ENCODE results near the gene FBXO28. TPM values are rescaled to one million over a fixed set of nuclear protein-coding genes. Genes with fewer than 3 reads are reported as not detected.

Gene FBXO28
- total and polyA plus RNA-seq, 10 of the 15 experiments (the other 5 are each of a cell fraction or from before 2014, with no cell fraction given) = 4.3 to 23.2 (median 18.4) TPM

- ChIA-PET SMC1A (ENCODE audit: uncharacterized antibody, unreplicated experiment) (no interaction called here), POLR2A (interaction anchor here (0.5 kb wide), 1 partner anchor 10 kb away, joined by 3 read pairs; no protein-coding TSS in a partner anchor), CTCF (interaction anchor here (0.5 kb wide), 1 partner anchor 608 kb away, joined by 3 read pairs; no protein-coding TSS in a partner anchor), RAD21 (ENCODE audit: unreplicated experiment) (no interaction called here)
- intact Hi-C loops (cut with micrococcal nuclease; ENCODE audit: unreplicated experiment) = no loop called here
- H3K27me3 ChIP-seq (replicated peaks in 1 of 2; ENCODE audit: control insufficient read depth in 2 of 2, insufficient read depth in 2 of 2, low read length in 1 of 2) = no peaks in the 10 kb centered on the region
- no peak for FAIRE-seq
- H3K79me2 ChIP-seq (ENCODE audit: control insufficient read depth, insufficient read depth, low read length) = no peaks in the 10 kb centered on the region
- WGBS (ENCODE audit: insufficient coverage, insufficient replicate concordance, low lambda C conversion rate, missing lambda C conversion rate) = 21% methylated on average over 2 of the region's 2 CpGs
- no peaks in the 10 kb centered on the region for H3K36me3 ChIP-seq (ENCODE audit: control insufficient read depth in 2 of 2, insufficient read depth in 2 of 2, low read length in 1 of 2)
- no peaks in the 10 kb centered on the region for H3K9me3 ChIP-seq (replicated peaks; ENCODE audit: control insufficient read depth, insufficient read depth, low read length)
- DNase-seq (ENCODE audit: low read depth, low spot score) = no peak
- H2AFZ ChIP-seq (ENCODE audit: control insufficient read depth, low read depth, low read length) = no peak overlapping the region
- no peak for ATAC-seq
- H4K20me1 ChIP-seq (ENCODE audit: control insufficient read depth, insufficient read depth) = no peaks in the 10 kb centered on the region
- H3K27ac ChIP-seq (ENCODE audit: control insufficient read depth, insufficient read depth) = no peak overlapping the region
- no peak overlapping the region for H3K4me3 ChIP-seq
- H3K4me1 ChIP-seq (ENCODE audit: control insufficient read depth, insufficient read depth, low read length) = no peaks in the 10 kb centered on the region
- no peak overlapping the region for H3K9ac ChIP-seq (ENCODE audit: control insufficient read depth, insufficient read depth, low read length)
- H3K4me2 ChIP-seq (ENCODE audit: control insufficient read depth, insufficient read depth) = no peak overlapping the region
- in situ Hi-C loops (cut with MboI) = no loop called here
- BruUV-seq (replicated peaks) = no TSS peak
- no peak for TF ChIP-seq NR2C1 (IDR thresholded peaks at IDR 0.05)
- no peak for TF ChIP-seq NRF1 (conservative IDR thresholded peaks at IDR 0.05; ENCODE audit: low read depth, low read length)
- TF ChIP-seq POU2F2 (IDR thresholded peaks at IDR 0.05; ENCODE audit: borderline replicate concordance, low read depth, low read length) = no peak
- no peak for TF ChIP-seq IRF5 (IDR thresholded peaks at IDR 0.05; ENCODE audit: borderline replicate concordance)
- no peak for TF ChIP-seq JUND (IDR thresholded peaks at IDR 0.05; ENCODE audit: low read depth, low read length)
- TF ChIP-seq EED (IDR thresholded peaks at IDR 0.05; ENCODE audit: low read depth) = no peak
- TF ChIP-seq ESRRA (IDR thresholded peaks at IDR 0.05; ENCODE audit: low read length) = no peak
- TF ChIP-seq RELB (IDR thresholded peaks at IDR 0.05; ENCODE audit: low read depth) = no peak
- no peak for TF ChIP-seq RAD21 (IDR thresholded peaks at IDR 0.05; ENCODE audit: insufficient read depth, low read depth, low read length)
- TF ChIP-seq FOXK2 (IDR thresholded peaks at IDR 0.05) = no peak
- no peak for TF ChIP-seq E4F1 (IDR thresholded peaks at IDR 0.05; ENCODE audit: borderline replicate concordance, partially characterized antibody)
- no peak for TF ChIP-seq ZBTB33 (IDR thresholded peaks at IDR 0.05)
- no peak for TF ChIP-seq NKRF (conservative IDR thresholded peaks at IDR 0.05)
- no peak for TF ChIP-seq RAD51 (IDR thresholded peaks at IDR 0.05)
- TF ChIP-seq CHD2 (IDR thresholded peaks at IDR 0.05; ENCODE audit: borderline replicate concordance, low read depth, low read length) = no peak
- no peak for TF ChIP-seq TCF12 (IDR thresholded peaks at IDR 0.05; ENCODE audit: low read depth, low read length)
Observed at GRCh38 chr1:224087286-224087794, 26.6 kb upstream of the FBXO28 start.
